Brain microvascular endothelial cell (primary cell): Measurements from ENCODE around the gene DAO.

Source experiments
- DNase-seq: peaks from one replicate; pipeline ENCODE4 v3.0.0-alpha.2; 2020
- H3K27ac ChIP-seq: fragments of 250-450 bp; sonication (Bioruptor Pico); 2 replicates; pipeline ENCODE4 v1.5.1; 2020; ENCODE audit warnings: mild to moderate bottlenecking, moderate library complexity
- H3K27me3 ChIP-seq: fragments of 250-450 bp; sonication (Bioruptor Pico); replicated peaks from 2 replicates; pipeline ENCODE4 v1.5.1; 2020; ENCODE audit warnings: mild to moderate bottlenecking
- H3K36me3 ChIP-seq: fragments of 250-450 bp; sonication (Bioruptor Pico); replicated peaks from 2 replicates; pipeline ENCODE4 v1.5.1; 2020; ENCODE audit warnings: mild to moderate bottlenecking
- H3K4me3 ChIP-seq: 2 replicates; pipeline ENCODE4 v1.5.1; 2011; ENCODE audit warnings: low read depth, mild to moderate bottlenecking, control low read depth, low read length, moderate library complexity
- in situ Hi-C: cut with HindIII; loops from 2 replicates; pipeline ENCODE4 v1.10.0; 2017; ENCODE audit warnings: low sequenced_read_pairs, low pct_ligation_motif_present
- TF ChIP-seq, protein P1 (sequence below): IDR thresholded peaks from 2 replicates; pipeline ENCODE4 v1.5.1; 2011; ENCODE audit warnings: low read depth, mild to moderate bottlenecking, moderate library complexity, low read length, control low read depth, inconsistent platforms; ENCODE audit errors: missing control alignments

The DAO gene

DNA sequence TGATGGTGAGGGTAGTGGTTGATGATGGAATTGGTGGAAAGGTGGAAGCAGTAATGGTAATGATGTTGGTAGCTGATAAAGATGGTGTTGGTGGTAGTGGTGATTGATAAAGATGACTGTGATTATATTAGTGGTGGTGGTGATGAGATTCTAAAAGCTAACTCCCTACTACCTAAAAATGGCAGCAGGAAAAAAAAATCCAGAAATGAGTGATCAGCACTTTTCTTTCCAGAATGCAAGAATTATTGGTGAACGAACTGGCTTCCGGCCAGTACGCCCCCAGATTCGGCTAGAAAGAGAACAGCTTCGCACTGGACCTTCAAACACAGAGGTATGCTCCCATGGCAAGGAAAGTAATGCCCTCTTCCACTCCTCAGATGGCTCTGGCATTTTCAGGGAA is 19.3 kb downstream of the DAO start:
- Histone ChIP-seq H3K4me3 (no peak overlapping the region), H3K36me3 (no peaks in the 10 kb centered on the region), H3K27me3 (no peaks in the 10 kb centered on the region), H3K27ac (no peak overlapping the region)
- no peak for DNase-seq
- in situ Hi-C loops = no loop called here
- TF ChIP-seq, protein P1, sequence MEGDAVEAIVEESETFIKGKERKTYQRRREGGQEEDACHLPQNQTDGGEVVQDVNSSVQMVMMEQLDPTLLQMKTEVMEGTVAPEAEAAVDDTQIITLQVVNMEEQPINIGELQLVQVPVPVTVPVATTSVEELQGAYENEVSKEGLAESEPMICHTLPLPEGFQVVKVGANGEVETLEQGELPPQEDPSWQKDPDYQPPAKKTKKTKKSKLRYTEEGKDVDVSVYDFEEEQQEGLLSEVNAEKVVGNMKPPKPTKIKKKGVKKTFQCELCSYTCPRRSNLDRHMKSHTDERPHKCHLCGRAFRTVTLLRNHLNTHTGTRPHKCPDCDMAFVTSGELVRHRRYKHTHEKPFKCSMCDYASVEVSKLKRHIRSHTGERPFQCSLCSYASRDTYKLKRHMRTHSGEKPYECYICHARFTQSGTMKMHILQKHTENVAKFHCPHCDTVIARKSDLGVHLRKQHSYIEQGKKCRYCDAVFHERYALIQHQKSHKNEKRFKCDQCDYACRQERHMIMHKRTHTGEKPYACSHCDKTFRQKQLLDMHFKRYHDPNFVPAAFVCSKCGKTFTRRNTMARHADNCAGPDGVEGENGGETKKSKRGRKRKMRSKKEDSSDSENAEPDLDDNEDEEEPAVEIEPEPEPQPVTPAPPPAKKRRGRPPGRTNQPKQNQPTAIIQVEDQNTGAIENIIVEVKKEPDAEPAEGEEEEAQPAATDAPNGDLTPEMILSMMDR = no peak

DNA sequence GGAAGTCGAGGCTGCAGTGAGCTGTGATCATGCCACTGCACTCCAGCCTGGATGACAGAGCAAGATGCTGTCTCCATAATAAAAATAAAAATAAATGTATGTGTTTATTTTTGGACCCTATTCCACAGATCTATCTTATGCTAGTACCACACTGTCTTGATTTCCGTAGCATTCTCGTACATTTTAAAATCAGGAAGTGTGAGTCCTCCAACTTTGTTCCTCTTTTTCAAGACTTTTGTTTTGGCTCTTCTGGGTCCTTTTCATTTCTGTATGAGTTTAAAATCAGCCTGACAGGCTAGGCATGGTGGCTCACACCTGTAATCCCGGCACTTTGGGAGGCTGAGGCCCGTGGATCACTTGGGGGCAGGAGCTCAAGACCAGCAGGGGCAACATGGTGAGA is 25.8 kb downstream of the DAO start:
- no peak for DNase-seq
- Histone ChIP-seq H3K27me3 (no peaks in the 10 kb centered on the region), H3K36me3 (no peaks in the 10 kb centered on the region), H3K27ac (no peak overlapping the region), H3K4me3 (no peak overlapping the region)
- in situ Hi-C loops = no loop called here
- TF ChIP-seq, protein P1 = no peak

DNA sequence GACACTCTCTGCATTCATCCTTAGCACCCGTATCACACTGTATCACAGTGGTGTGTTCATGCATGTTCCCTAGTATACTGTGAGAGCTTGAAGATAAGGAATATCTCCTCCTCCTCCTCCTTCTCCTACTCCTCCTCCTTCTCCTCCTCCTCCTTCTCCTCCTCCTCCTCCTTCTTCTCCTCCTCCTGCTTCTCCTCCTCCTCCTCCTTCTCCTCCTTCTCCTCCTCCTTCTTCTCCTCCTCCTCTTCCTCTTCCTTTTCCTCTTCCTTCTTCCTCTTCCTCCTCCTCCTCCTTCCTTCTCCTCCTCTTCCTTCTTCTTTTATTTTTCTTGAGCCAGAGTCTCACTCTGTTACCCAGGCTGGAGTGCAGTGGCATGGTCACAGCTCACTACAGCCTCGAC is 27.1 kb downstream of the DAO start:
- H3K4me3 ChIP-seq = no peak overlapping the region
- DNase-seq = no peak
- H3K36me3 ChIP-seq = no peaks in the 10 kb centered on the region
- no peak overlapping the region for H3K27ac ChIP-seq
- no peaks in the 10 kb centered on the region for H3K27me3 ChIP-seq
- TF ChIP-seq, protein P1 = no peak
- in situ Hi-C loops = no loop called here

DNA sequence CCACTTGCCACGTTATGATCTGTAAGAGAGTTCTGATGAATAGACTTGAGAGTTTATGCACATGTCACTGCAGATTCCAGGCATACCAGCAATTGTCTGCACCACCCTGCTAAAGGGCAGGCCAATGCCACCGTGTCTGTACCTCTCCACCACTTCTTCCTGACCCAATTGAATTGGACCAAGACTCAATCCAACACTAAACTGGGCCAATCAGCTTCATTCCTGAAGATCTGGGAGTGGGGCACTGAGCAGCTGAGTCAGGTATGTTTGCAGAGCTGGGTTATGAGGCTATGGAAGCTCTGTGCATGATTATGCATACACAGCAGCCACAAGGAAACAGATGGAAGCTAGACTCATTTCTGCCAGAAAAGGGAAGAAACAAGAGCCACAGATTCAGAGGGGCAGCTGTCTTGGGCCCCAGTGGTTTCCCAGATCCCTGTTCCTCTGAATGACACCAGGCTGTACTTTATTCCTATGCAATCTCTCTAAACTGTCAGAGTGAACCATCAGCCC is 28.0 kb downstream of the DAO start:
- TF ChIP-seq, protein P1 = no peak
- Histone ChIP-seq H3K36me3 (no peaks in the 10 kb centered on the region), H3K27ac (no peak overlapping the region), H3K27me3 (no peaks in the 10 kb centered on the region), H3K4me3 (no peak overlapping the region)
- in situ Hi-C loops = no loop called here
- DNase-seq = peak; percentile 1

DNA sequence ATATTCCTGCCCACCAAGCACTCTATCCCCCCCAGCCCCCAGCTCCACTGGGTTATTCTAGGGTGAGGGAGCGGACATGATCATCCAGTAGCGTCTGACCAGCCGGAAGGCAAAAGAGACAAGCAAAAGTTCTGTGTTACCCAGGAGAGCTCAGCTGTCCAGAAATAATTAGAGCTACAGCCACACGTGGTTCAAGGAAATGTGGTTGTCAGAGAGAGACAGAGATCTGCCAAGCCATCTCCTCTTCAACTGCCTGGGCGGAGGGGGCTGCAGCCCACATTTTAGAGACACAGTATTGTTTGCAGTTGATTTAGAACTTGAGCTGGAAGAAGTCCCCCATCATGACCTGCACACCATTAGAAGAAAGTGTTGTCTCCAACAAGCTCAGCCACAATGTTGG is 30.4 kb downstream of the DAO start:
- in situ Hi-C loops = no loop called here
- H3K27ac ChIP-seq = no peak overlapping the region
- no peak overlapping the region for H3K4me3 ChIP-seq
- TF ChIP-seq, protein P1 = no peak
- no peak for DNase-seq
- no peaks in the 10 kb centered on the region for H3K36me3 ChIP-seq
- H3K27me3 ChIP-seq = no peaks in the 10 kb centered on the region

DNA sequence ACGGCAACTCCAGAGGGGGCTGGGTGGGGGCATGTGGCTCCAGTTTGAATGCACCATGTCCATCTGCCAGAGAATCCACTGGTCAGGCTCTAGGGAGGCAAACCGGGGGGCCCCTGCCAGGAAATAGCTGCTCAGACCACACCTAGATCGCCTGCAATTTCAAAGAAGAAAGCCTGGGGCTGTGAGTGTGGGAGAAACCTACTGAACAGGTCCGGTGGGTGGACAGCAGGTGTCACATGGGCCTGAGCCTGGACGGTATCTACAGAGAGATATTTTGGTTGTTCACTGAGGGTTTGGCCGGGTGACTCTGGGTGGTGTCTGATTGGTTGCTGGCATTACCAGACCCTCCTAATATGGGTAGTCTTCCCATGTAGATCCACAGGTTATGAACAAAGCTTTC is 32.0 kb downstream of the DAO start:
- no peaks in the 10 kb centered on the region for H3K27me3 ChIP-seq
- in situ Hi-C loops = no loop called here
- H3K4me3 ChIP-seq = no peak overlapping the region
- H3K27ac ChIP-seq = no peak overlapping the region
- TF ChIP-seq, protein P1 = no peak
- no peaks in the 10 kb centered on the region for H3K36me3 ChIP-seq
- no peak for DNase-seq
